Liver (tissue), 9 donors: Measurements from ENCODE around the gene MBD4. TPM values are rescaled to one million over a fixed set of nuclear protein-coding genes. Genes with fewer than 3 reads are reported as not detected.

Experiments
- DNase-seq: peaks from one replicate; pipeline ENCODE4 v3.0.0-alpha.2; 2017; ENCODE audit warnings: low spot score
- H3K27ac ChIP-seq, 2 donors: one replicate each; pipeline ENCODE4 v1.7.0; 2013; ENCODE audit warnings: inconsistent platforms in 2 of 2, low read length in 2 of 2, control low read depth in 1 of 2, low read depth in 1 of 2, mild to moderate bottlenecking in 1 of 2
- H3K27me3 ChIP-seq, 4 donors: one replicate each; pipeline versions ENCODE4 v1.6.1 to v1.7.0; 2013; ENCODE audit warnings: low read length in 3 of 4, inconsistent platforms in 1 of 4, mild to moderate bottlenecking in 1 of 4, moderate library complexity in 1 of 4; ENCODE audit not compliant: control insufficient read depth in 4 of 4, insufficient read depth in 4 of 4
- H3K36me3 ChIP-seq, 4 donors: one replicate each; pipeline versions ENCODE4 v1.6.1 to v1.7.0; 2013; ENCODE audit warnings: low read length in 3 of 4, mild to moderate bottlenecking in 3 of 4, low read depth in 1 of 4, moderate library complexity in 1 of 4; ENCODE audit not compliant: control insufficient read depth in 4 of 4, insufficient read depth in 3 of 4
- H3K4me1 ChIP-seq, 4 donors: one replicate each; pipeline versions ENCODE4 v1.6.1 to v1.7.0; 2013; ENCODE audit warnings: low read length in 3 of 4, mild to moderate bottlenecking in 3 of 4, moderate library complexity in 1 of 4; ENCODE audit not compliant: control insufficient read depth in 4 of 4, insufficient read depth in 4 of 4
- H3K4me3 ChIP-seq, 3 donors: one replicate each; pipeline versions ENCODE4 v1.6.1 to v1.7.0; 2013; ENCODE audit warnings: low read length in 3 of 3, control low read depth in 1 of 3, low read depth in 1 of 3, mild to moderate bottlenecking in 1 of 3
- H3K9ac ChIP-seq, 2 donors: one replicate each; pipeline ENCODE4 v1.7.0; 2013; ENCODE audit warnings: low read length in 2 of 2, mild to moderate bottlenecking in 2 of 2, moderate library complexity in 2 of 2, control low read depth in 1 of 2, low read depth in 1 of 2
- H3K9me3 ChIP-seq, 4 donors: one replicate each; pipeline versions ENCODE4 v1.6.1 to v1.7.0; 2013; ENCODE audit warnings: low read length in 3 of 4; ENCODE audit not compliant: control insufficient read depth in 4 of 4
- ATF3 ChIP-seq: IDR thresholded peaks from 2 replicates; pipeline ENCODE4 v1.6.1; 2016; ENCODE audit warnings: antibody characterized with exemption
- EGR1 ChIP-seq, 2 donors: IDR thresholded peaks; 2 replicates each; pipeline ENCODE4 v1.6.1; 2016 to 2018; ENCODE audit warnings: antibody characterized with exemption in 2 of 2, low read depth in 2 of 2
- FOXA1 ChIP-seq: IDR thresholded peaks from 2 replicates; pipeline ENCODE4 v1.6.1; 2016; ENCODE audit warnings: antibody characterized with exemption
- FOXA2 ChIP-seq: IDR thresholded peaks from 2 replicates; pipeline ENCODE4 v1.6.1; 2016; ENCODE audit warnings: antibody characterized with exemption
- GABPA ChIP-seq, 2 donors: IDR thresholded peaks in 1 of 2; conservative IDR thresholded peaks in 1 of 2; 2 replicates each; pipeline ENCODE4 v1.6.1; 2016; ENCODE audit warnings: antibody characterized with exemption in 2 of 2, mild to moderate bottlenecking in 1 of 2, moderate library complexity in 1 of 2
- HNF4A ChIP-seq, 2 donors: conservative IDR thresholded peaks; 2 replicates each; pipeline ENCODE4 v1.6.1; 2016; ENCODE audit warnings: antibody characterized with exemption in 2 of 2, mild to moderate bottlenecking in 2 of 2
- HNF4G ChIP-seq: IDR thresholded peaks from 2 replicates; pipeline ENCODE4 v1.6.1; 2016; ENCODE audit warnings: antibody characterized with exemption
- JUND ChIP-seq, 2 donors: IDR thresholded peaks; 2 replicates each; pipeline ENCODE4 v1.6.1; 2016; ENCODE audit warnings: antibody characterized with exemption in 2 of 2
- MAX ChIP-seq: IDR thresholded peaks from 2 replicates; pipeline ENCODE4 v1.6.1; 2016; ENCODE audit warnings: antibody characterized with exemption
- NR2F2 ChIP-seq: IDR thresholded peaks from 2 replicates; pipeline ENCODE4 v1.6.1; 2016; ENCODE audit warnings: antibody characterized with exemption
- RAD21 ChIP-seq, 2 donors: IDR thresholded peaks; 2 replicates each; pipeline ENCODE4 v1.6.1; 2016; ENCODE audit warnings: antibody characterized with exemption in 2 of 2, mild to moderate bottlenecking in 2 of 2
- RXRA ChIP-seq, 2 donors: IDR thresholded peaks; 2 replicates each; pipeline ENCODE4 v1.6.1; 2017 to 2018; ENCODE audit warnings: antibody characterized with exemption in 2 of 2, mild to moderate bottlenecking in 1 of 2
- SP1 ChIP-seq: IDR thresholded peaks from 2 replicates; pipeline ENCODE4 v1.6.1; 2018; ENCODE audit warnings: antibody characterized with exemption, mild to moderate bottlenecking
- TAF1 ChIP-seq: conservative IDR thresholded peaks from 2 replicates; pipeline ENCODE4 v1.6.1; 2016; ENCODE audit warnings: antibody characterized with exemption, mild to moderate bottlenecking
- YY1 ChIP-seq: IDR thresholded peaks from 2 replicates; pipeline ENCODE4 v1.6.1; 2016; ENCODE audit warnings: antibody characterized with exemption, mild to moderate bottlenecking
- ZBTB33 ChIP-seq: IDR thresholded peaks from 2 replicates; pipeline ENCODE4 v1.6.1; 2016; ENCODE audit warnings: antibody characterized with exemption
- whole genome bisulfite sequencing: extraction: QIAGEN DNeasy Blood & Tissue Kit; methylation state at CpG from one replicate; pipeline ENCODE4 v1.1.7; 2013; 5-methylcytosine and 5-hydroxymethylcytosine counted together
- polyA plus RNA-seq, 2 donors: library from polyadenylated mRNA; stranded (reverse) in 1 of 2; unstranded in 1 of 2; fragments of 200-250 nt in 1 of 2; fragments of >200 nt in 1 of 2; fragmentation: Nextera tagmentation in 1 of 2; extraction: Ambion mirVana in 1 of 2; gene quantifications; one replicate each; pipeline versions ENCODE4 v1.2.1 to v1.2.3, GENCODE V29; 2013 to 2015
- total RNA-seq, 2 donors: library from RNA; depleted of rRNA; stranded (reverse); fragments of >200 nt; gene quantifications; one replicate each; pipeline ENCODE4 v1.2.3, GENCODE V29; 2014
- TF ChIP-seq, protein P1 (sequence below): fragments of 150-350 bp; IDR thresholded peaks from 2 replicates; pipeline ENCODE4 v1.5.1; 2017; ENCODE audit warnings: improper control_type of control experiment, low read depth, low read length; ENCODE audit not compliant: missing input control
- TF ChIP-seq, protein P2 (sequence below): IDR thresholded peaks from 2 replicates; pipeline ENCODE4 v1.6.1; 2016; ENCODE audit warnings: antibody characterized with exemption, mild to moderate bottlenecking
- donor health status: healthy.
- donor health status: healthy.
- donor health status: healthy.
- donor health status: healthy.
- donor health status: healthy.

The MBD4 gene
- total and polyA plus RNA-seq, 4 donors: 16.9 to 24.8 (median 17.2) TPM

DNA sequence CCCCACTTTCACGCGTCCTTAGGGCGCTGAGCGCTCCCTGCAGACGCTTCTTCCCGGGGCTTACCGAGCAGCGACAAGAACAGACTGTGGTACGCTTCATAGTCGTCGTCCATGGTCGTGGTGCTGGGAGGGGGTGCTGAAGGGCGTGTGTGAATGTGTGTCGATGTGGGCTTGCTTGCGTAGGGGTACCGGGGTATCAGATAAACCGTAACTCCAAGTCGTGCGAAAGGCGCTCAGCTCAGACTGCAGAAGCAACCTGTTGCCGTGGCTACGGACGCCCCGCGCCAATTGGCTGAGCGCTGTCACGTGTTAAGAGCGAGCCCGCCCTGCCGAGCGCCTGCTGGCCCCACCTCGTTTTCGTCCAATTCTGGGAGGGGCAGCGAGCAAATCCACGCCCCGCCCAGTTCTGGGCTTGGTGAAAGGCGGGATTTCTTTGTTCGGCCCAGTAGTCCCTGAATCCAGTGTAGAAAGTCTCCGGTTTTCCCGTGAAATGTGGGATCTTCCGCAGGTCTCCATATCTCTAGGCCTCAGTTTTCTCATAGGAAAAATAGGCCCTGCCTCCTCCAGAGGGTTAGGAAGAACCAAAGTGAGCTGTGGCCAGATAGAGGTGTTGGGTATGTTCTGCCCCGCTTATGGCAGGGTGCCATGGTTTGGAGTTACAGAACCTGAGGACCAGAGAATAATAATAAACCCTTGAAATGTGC lies 11.2 kb downstream of the MBD4 start, which contains the start of gene EFCAB12:
Gene EFCAB12, minus strand, starts transcription at position 261 of the 704 bp plus-strand sequence. Its CDS starts 148 bp downstream, at position 113.
- 4% methylated on average over 42 of the region's 42 CpGs for WGBS
- Histone ChIP-seq H3K4me3 (peak within 1 kb of the TSS; percentile 38 to 82 (median 70)), H3K9ac (peak within 1 kb of the TSS; percentile 32 to 58), H3K27me3 (no peaks in the 10 kb centered on the region), H3K4me1 (peaks cover 5 to 29% (median 22%) of the 10 kb centered on the region in 4 donors), H3K27ac (peak within 1 kb of the TSS; percentile 5 to 53), H3K9me3 (no peaks in the 10 kb centered on the region), H3K36me3 (peaks cover 5 to 20% (median 15%) of the 10 kb centered on the region in 4 donors)
- no peak for TF ChIP-seq JUND (IDR thresholded peaks at IDR 0.05)
- no peak for TF ChIP-seq TAF1
- TF ChIP-seq RXRA (IDR thresholded peaks at IDR 0.05): peak in 1 of 2 donors; percentile 22
- TF ChIP-seq MAX: no peak
- peak in 1 of 2 donors; percentile 44 for TF ChIP-seq RAD21 (IDR thresholded peaks at IDR 0.05)
- peak in 1 of 2 donors; percentile 12 for TF ChIP-seq HNF4A (conservative IDR thresholded peaks at IDR 0.05)
- peak; percentile 70 for TF ChIP-seq SP1
- TF ChIP-seq YY1: peak; percentile 43
- no peak for TF ChIP-seq EGR1 (IDR thresholded peaks at IDR 0.05; ENCODE audit: low read depth in 2 of 2)
- DNase-seq: peak; percentile 98

GRCh38 chr3:129428007-129428375 lies 11.8 kb downstream of the MBD4 start:
- H3K9ac ChIP-seq: no peak overlapping the region
- DNase-seq: no peak
- H3K27me3 ChIP-seq: no peaks in the 10 kb centered on the region
- H3K36me3 ChIP-seq: peaks cover 4 to 19% (median 13%) of the 10 kb centered on the region in 4 donors
- peaks cover 5 to 23% (median 17%) of the 10 kb centered on the region in 4 donors for H3K4me1 ChIP-seq
- TF ChIP-seq MAX (no peak), SP1 (no peak), JUND (IDR thresholded peaks at IDR 0.05) (no peak), FOXA2 (no peak), YY1 (no peak), GABPA (IDR thresholded peaks at IDR 0.05 in 1 of 2, conservative IDR thresholded peaks at IDR 0.05 in 1 of 2) (no peak), FOXA1 (no peak), NR2F2 (no peak)
- TF ChIP-seq, protein P1, sequence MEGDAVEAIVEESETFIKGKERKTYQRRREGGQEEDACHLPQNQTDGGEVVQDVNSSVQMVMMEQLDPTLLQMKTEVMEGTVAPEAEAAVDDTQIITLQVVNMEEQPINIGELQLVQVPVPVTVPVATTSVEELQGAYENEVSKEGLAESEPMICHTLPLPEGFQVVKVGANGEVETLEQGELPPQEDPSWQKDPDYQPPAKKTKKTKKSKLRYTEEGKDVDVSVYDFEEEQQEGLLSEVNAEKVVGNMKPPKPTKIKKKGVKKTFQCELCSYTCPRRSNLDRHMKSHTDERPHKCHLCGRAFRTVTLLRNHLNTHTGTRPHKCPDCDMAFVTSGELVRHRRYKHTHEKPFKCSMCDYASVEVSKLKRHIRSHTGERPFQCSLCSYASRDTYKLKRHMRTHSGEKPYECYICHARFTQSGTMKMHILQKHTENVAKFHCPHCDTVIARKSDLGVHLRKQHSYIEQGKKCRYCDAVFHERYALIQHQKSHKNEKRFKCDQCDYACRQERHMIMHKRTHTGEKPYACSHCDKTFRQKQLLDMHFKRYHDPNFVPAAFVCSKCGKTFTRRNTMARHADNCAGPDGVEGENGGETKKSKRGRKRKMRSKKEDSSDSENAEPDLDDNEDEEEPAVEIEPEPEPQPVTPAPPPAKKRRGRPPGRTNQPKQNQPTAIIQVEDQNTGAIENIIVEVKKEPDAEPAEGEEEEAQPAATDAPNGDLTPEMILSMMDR: no peak
- H3K9me3 ChIP-seq: no peaks in the 10 kb centered on the region
- H3K27ac ChIP-seq: no peak overlapping the region
- H3K4me3 ChIP-seq: peak overlapping the region; percentile 38 to 82 (median 70)
- WGBS: 28% methylated on average over 8 of the region's 8 CpGs

DNA sequence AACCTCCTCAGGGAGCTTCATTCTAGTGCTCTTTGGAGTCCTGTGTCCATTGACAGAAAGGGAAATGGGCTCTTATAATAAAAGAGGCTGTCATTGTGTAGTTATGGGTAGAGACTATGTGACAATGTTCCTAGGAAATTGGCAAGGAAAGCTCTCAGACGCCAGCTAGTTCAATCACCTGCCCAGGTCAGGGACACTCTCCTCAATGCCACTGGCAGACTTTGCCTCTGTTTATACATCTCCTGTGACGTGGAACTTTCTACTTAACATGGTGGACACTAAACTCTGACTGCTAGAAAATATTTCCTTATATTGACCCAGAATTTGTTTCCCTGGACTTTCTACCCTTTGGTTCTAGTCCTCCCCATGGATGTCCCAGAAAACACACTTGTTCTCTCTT lies 14.1 kb downstream of the MBD4 start:
- peaks cover 3 to 15% (median 12%) of the 10 kb centered on the region in 4 donors for H3K4me1 ChIP-seq
- no peak overlapping the region for H3K27ac ChIP-seq
- H3K4me3 ChIP-seq: no peak overlapping the region
- no peak overlapping the region for H3K9ac ChIP-seq
- no peaks in the 10 kb centered on the region for H3K9me3 ChIP-seq
- 32% methylated on average over 2 of the region's 2 CpGs for WGBS
- no peaks in the 10 kb centered on the region for H3K27me3 ChIP-seq
- no peak for DNase-seq
- peaks cover 0 to 2% (median 0%) of the 10 kb centered on the region in 4 donors for H3K36me3 ChIP-seq
- TF ChIP-seq TAF1 (no peak), JUND (IDR thresholded peaks at IDR 0.05) (no peak), ZBTB33 (no peak), RAD21 (IDR thresholded peaks at IDR 0.05) (no peak), YY1 (peak; percentile 43), HNF4G (no peak), SP1 (peak; percentile 46), RXRA (IDR thresholded peaks at IDR 0.05) (peak; percentile 72 to 82), EGR1 (IDR thresholded peaks at IDR 0.05; ENCODE audit: low read depth in 2 of 2) (no peak), ATF3 (no peak), HNF4A (conservative IDR thresholded peaks at IDR 0.05) (peak; percentile 67 to 68), FOXA2 (peak; percentile 5)
- TF ChIP-seq, protein P2, sequence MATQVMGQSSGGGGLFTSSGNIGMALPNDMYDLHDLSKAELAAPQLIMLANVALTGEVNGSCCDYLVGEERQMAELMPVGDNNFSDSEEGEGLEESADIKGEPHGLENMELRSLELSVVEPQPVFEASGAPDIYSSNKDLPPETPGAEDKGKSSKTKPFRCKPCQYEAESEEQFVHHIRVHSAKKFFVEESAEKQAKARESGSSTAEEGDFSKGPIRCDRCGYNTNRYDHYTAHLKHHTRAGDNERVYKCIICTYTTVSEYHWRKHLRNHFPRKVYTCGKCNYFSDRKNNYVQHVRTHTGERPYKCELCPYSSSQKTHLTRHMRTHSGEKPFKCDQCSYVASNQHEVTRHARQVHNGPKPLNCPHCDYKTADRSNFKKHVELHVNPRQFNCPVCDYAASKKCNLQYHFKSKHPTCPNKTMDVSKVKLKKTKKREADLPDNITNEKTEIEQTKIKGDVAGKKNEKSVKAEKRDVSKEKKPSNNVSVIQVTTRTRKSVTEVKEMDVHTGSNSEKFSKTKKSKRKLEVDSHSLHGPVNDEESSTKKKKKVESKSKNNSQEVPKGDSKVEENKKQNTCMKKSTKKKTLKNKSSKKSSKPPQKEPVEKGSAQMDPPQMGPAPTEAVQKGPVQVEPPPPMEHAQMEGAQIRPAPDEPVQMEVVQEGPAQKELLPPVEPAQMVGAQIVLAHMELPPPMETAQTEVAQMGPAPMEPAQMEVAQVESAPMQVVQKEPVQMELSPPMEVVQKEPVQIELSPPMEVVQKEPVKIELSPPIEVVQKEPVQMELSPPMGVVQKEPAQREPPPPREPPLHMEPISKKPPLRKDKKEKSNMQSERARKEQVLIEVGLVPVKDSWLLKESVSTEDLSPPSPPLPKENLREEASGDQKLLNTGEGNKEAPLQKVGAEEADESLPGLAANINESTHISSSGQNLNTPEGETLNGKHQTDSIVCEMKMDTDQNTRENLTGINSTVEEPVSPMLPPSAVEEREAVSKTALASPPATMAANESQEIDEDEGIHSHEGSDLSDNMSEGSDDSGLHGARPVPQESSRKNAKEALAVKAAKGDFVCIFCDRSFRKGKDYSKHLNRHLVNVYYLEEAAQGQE: no peak
